ENCODE measurements around the gene RNU5B-1.

RNU5B-1 gene

DNA sequence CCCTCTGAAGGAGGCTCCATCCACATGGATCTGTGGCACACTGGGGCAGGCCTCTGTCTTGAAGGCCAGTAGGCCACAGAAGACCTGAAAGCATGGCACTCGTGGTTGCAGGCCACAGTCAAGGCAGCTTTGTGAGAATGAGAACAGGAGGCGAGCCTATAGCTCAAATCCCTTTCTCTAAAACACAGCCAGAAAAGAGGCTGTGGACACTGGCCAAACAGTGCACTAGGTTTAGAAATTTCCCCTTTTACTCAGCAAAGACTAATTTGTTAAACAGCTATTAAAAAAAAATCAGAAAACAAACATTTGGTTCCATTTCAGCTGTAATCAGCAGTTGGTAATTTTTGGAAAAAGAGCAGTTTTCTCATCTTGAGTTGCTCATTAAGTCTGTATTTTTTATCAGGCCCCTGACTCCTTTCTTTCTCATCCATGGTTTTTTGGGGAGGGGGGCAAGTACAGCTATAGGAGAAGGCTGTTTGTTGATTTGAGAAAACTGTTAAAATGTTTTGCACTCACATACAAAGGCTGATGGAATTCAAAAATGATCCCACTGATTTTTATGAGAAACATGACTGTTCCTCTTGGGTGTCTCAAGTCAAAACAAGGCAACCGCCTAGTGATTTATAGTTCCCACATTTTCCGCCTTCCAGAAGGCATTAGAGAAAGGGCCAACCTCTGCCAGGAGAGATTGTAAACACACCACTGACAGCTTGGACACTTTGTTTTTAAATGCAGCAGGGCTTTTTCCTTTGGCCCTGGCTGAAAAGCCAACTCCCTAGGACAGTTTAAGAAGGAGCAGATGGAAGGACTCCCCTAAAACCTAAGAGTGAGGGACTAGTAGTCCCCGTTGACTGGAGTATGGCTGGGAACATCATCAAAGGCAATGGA lies 45.9 kb upstream of the RNU5B-1 start:
- Histone ChIP-seq H3K4me1 (ENCODE audit: low read length) (no peaks in the 10 kb centered on the region), H3K4me2 (ENCODE audit: low read length) (no peak overlapping the region), H2AFZ (ENCODE audit: low read depth, low read length) (no peak overlapping the region), H3K4me3 (ENCODE audit: low read length) (no peak overlapping the region), H3K36me3 (replicated peaks; ENCODE audit: low read depth, low read length) (peaks cover 23% of the 10 kb centered on the region), H3K9ac (ENCODE audit: low read length) (no peak overlapping the region), H3K9me3 (ENCODE audit: insufficient read depth, low read length) (no peaks in the 10 kb centered on the region), H4K20me1 (ENCODE audit: insufficient read depth, low read length) (no peaks in the 10 kb centered on the region), H3K27ac (ENCODE audit: low read length) (no peak overlapping the region), H3K27me3 (ENCODE audit: low read depth, low read length) (no peaks in the 10 kb centered on the region), H3K79me2 (ENCODE audit: low read length) (no peaks in the 10 kb centered on the region)
- TF ChIP-seq CTCF (IDR thresholded peaks at IDR 0.05; ENCODE audit: low read depth, low read length), result no peak
- TF ChIP-seq EZH2phosphoT487 (IDR thresholded peaks at IDR 0.05; ENCODE audit: low read depth), result no peak

GRCh38 chr15:65259367-65259797 lies 45.1 kb upstream of the RNU5B-1 start:
- no peaks in the 10 kb centered on the region for H3K79me2 ChIP-seq (ENCODE audit: low read length)
- H4K20me1 ChIP-seq (ENCODE audit: insufficient read depth, low read length), result no peaks in the 10 kb centered on the region
- no peaks in the 10 kb centered on the region for H3K9me3 ChIP-seq (ENCODE audit: insufficient read depth, low read length)
- H3K4me1 ChIP-seq (ENCODE audit: low read length), result no peaks in the 10 kb centered on the region
- no peak overlapping the region for H3K4me2 ChIP-seq (ENCODE audit: low read length)
- H3K27me3 ChIP-seq (ENCODE audit: low read depth, low read length), result no peaks in the 10 kb centered on the region
- TF ChIP-seq EZH2phosphoT487 (IDR thresholded peaks at IDR 0.05; ENCODE audit: low read depth), result no peak
- TF ChIP-seq CTCF (IDR thresholded peaks at IDR 0.05; ENCODE audit: low read depth, low read length), result no peak
- H3K9ac ChIP-seq (ENCODE audit: low read length), result no peak overlapping the region
- no peak overlapping the region for H3K27ac ChIP-seq (ENCODE audit: low read length)
- no peak overlapping the region for H2AFZ ChIP-seq (ENCODE audit: low read depth, low read length)
- peaks cover 23% of the 10 kb centered on the region for H3K36me3 ChIP-seq (replicated peaks; ENCODE audit: low read depth, low read length)
- no peak overlapping the region for H3K4me3 ChIP-seq (ENCODE audit: low read length)

DNA sequence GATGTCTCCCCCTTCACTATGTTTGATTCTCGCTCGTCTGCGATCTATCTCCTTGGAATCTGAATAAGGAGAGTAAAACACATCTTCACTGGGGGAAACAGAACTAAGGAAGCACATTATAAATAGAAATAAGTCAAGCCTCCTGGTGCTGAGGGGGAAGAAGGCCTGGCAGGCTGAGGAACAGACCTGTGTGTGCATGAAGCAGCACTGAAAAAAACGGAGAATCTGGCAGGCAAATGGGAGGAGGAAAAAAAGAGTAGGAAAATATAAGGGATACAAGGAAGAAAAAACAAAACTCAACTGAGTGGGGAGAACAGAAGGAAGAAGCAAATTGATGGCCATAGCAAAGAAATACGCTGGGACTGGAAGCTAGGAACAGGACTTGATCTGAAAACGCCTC lies 43.5 kb upstream of the RNU5B-1 start:
- Histone ChIP-seq H3K9me3 (ENCODE audit: insufficient read depth, low read length) (no peaks in the 10 kb centered on the region), H3K4me2 (ENCODE audit: low read length) (no peak overlapping the region), H3K4me3 (ENCODE audit: low read length) (no peak overlapping the region), H2AFZ (ENCODE audit: low read depth, low read length) (no peak overlapping the region), H4K20me1 (ENCODE audit: insufficient read depth, low read length) (no peaks in the 10 kb centered on the region), H3K79me2 (ENCODE audit: low read length) (no peaks in the 10 kb centered on the region), H3K27me3 (ENCODE audit: low read depth, low read length) (no peaks in the 10 kb centered on the region), H3K9ac (ENCODE audit: low read length) (no peak overlapping the region), H3K4me1 (ENCODE audit: low read length) (no peaks in the 10 kb centered on the region), H3K36me3 (replicated peaks; ENCODE audit: low read depth, low read length) (peaks cover 23% of the 10 kb centered on the region), H3K27ac (ENCODE audit: low read length) (no peak overlapping the region)
- TF ChIP-seq EZH2phosphoT487 (IDR thresholded peaks at IDR 0.05; ENCODE audit: low read depth) (no peak), CTCF (IDR thresholded peaks at IDR 0.05; ENCODE audit: low read depth, low read length) (no peak)

DNA sequence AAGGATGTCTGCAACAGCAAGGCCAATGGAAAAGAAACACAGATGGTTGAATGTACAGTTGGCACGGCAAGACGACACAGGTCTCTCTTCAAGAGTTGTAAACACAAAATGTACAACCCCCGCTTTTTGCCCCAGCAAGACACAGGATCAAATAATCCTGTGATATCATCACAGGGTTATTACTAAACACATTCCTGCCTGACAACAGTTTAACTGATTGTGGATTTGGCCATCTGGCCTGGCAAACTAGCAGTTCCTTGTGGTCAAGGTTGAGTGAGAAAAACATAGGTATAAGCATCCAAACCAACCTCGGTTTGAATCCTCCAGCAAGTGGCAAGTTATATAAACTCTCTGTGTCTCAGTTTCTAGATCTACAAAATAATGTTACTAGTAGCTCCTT lies 41.2 kb upstream of the RNU5B-1 start:
- H3K36me3 ChIP-seq (replicated peaks; ENCODE audit: low read depth, low read length), result peaks cover 21% of the 10 kb centered on the region
- H3K4me1 ChIP-seq (ENCODE audit: low read length), result no peaks in the 10 kb centered on the region
- H2AFZ ChIP-seq (ENCODE audit: low read depth, low read length), result no peak overlapping the region
- H3K27me3 ChIP-seq (ENCODE audit: low read depth, low read length), result no peaks in the 10 kb centered on the region
- no peak overlapping the region for H3K4me3 ChIP-seq (ENCODE audit: low read length)
- no peak overlapping the region for H3K9ac ChIP-seq (ENCODE audit: low read length)
- H3K79me2 ChIP-seq (ENCODE audit: low read length), result no peaks in the 10 kb centered on the region
- H3K4me2 ChIP-seq (ENCODE audit: low read length), result no peak overlapping the region
- H4K20me1 ChIP-seq (ENCODE audit: insufficient read depth, low read length), result no peaks in the 10 kb centered on the region
- no peaks in the 10 kb centered on the region for H3K9me3 ChIP-seq (ENCODE audit: insufficient read depth, low read length)
- no peak for TF ChIP-seq CTCF (IDR thresholded peaks at IDR 0.05; ENCODE audit: low read depth, low read length)
- no peak for TF ChIP-seq EZH2phosphoT487 (IDR thresholded peaks at IDR 0.05; ENCODE audit: low read depth)
- no peak overlapping the region for H3K27ac ChIP-seq (ENCODE audit: low read length)

Measured in OCI-LY3 (cell line).